Panc1 (cell line): Measurements from ENCODE around the gene PQBP1. TPM values are rescaled to one million over a fixed set of nuclear protein-coding genes. Genes with fewer than 3 reads are reported as not detected.
"Not testable (repeated sequence)": the region's sequence is repeated elsewhere in the genome, so short reads cannot be mapped to it uniquely, and the experiment has no call there.

ENCODE experiments used
- ATAC-seq: fragments of 200-7000 bp; cut with Tn5 transposase; 2 replicates; pipeline ENCODE4 v1.9.1; 2020; ENCODE audit warnings: mild to moderate bottlenecking, moderate library complexity
- BruUV-seq: library from RNA; stranded (reverse); fragments of 400-500 nt; replicated peaks from 2 replicates; lab custom pipeline; 2021; lab: Mats Ljungman, UMichigan
- CTCF ChIA-PET: fragments of 300-600 bp; sonication (Branson Sonifier 250); formaldehyde crosslinking; loops from one replicate; lab custom pipeline; 2022; ENCODE audit warnings: antibody characterized with exemption; lab: Charles Lee
- POLR2A ChIA-PET: fragments of 300-600 bp; sonication (Branson Sonifier 250); formaldehyde crosslinking; loops from one replicate; lab custom pipeline; 2022; ENCODE audit warnings: antibody characterized with exemption; lab: Charles Lee
- DNase-seq: peaks from one replicate; pipeline ENCODE4 v3.0.0-alpha.2; 2010; ENCODE audit warnings: low read depth, low spot score
- H3K27ac ChIP-seq: 2 replicates; pipeline ENCODE4 v1.5.1; 2011; ENCODE audit warnings: mild to moderate bottlenecking, low read length, inconsistent platforms
- H3K27me3 ChIP-seq: fragments of 200-500 bp; sonication (Bioruptor generic); 2 replicates; pipeline ENCODE4 v1.6.0; 2014; ENCODE audit warnings: low read length, inconsistent platforms; ENCODE audit not compliant: control insufficient read depth, insufficient read depth
- H3K36me3 ChIP-seq: fragments of 200-500 bp; sonication (Bioruptor generic); 2 replicates; pipeline ENCODE4 v1.5.1; 2014; ENCODE audit warnings: inconsistent platforms, mild to moderate bottlenecking, low read length, moderate library complexity; ENCODE audit not compliant: control insufficient read depth, insufficient read depth
- H3K4me1 ChIP-seq: 2 replicates; pipeline ENCODE4 v1.5.1; 2011; ENCODE audit warnings: inconsistent platforms, mild to moderate bottlenecking, low read length, moderate library complexity; ENCODE audit not compliant: control insufficient read depth, insufficient read depth
- H3K4me3 ChIP-seq, 2 experiments: 2 replicates each; pipeline ENCODE4 v1.5.1; 2011 to 2012; ENCODE audit warnings: low read depth in 2 of 2, low read length in 2 of 2, mild to moderate bottlenecking in 2 of 2, inconsistent platforms in 1 of 2, moderate library complexity in 1 of 2
- H3K9me3 ChIP-seq: fragments of 200-500 bp; sonication (Bioruptor generic); 2 replicates; pipeline ENCODE4 v1.5.1; 2014; ENCODE audit warnings: low read depth, mild to moderate bottlenecking, inconsistent platforms, low read length, moderate library complexity; ENCODE audit not compliant: control insufficient read depth, insufficient read depth
- CTCF ChIP-seq: fragments of 450-650 bp; IDR thresholded peaks from 2 replicates; pipeline ENCODE4 v1.5.1; 2017; ENCODE audit warnings: mild to moderate bottlenecking
- POLR2AphosphoS5 ChIP-seq: IDR thresholded peaks from 2 replicates; pipeline ENCODE4 v1.6.1; 2012; ENCODE audit warnings: mild to moderate bottlenecking, low read depth, low read length, moderate library complexity
- REST ChIP-seq, 2 experiments: IDR thresholded peaks; 2 replicates each; pipeline ENCODE4 v1.6.1; 2011 to 2012; ENCODE audit warnings: low read depth in 2 of 2, control low read depth in 1 of 2, low read length in 1 of 2, mild to moderate bottlenecking in 1 of 2, moderate library complexity in 1 of 2; ENCODE audit not compliant: insufficient read depth in 1 of 2
- SIN3A ChIP-seq: IDR thresholded peaks from 2 replicates; pipeline ENCODE4 v1.6.1; 2012; ENCODE audit warnings: low read depth, mild to moderate bottlenecking, low read length, moderate library complexity, borderline replicate concordance; ENCODE audit not compliant: insufficient read depth
- TCF7L2 ChIP-seq: IDR thresholded peaks from 2 replicates; pipeline ENCODE4 v1.6.1; 2011; ENCODE audit warnings: mild to moderate bottlenecking, low read depth, low read length, inconsistent platforms
- in situ Hi-C: cut with HindIII; loops from 2 replicates; pipeline ENCODE4 v1.10.0; 2016; ENCODE audit warnings: low sequenced_read_pairs, low pct_unique_long_range_greater_than_20kb
- intact Hi-C: fragments of 100-400 bp; cut with micrococcal nuclease; formaldehyde crosslinking; loops from one replicate; pipeline ENCODE4 v1.10.0; 2022; ENCODE audit not compliant: unreplicated experiment
- total RNA-seq: library from RNA; stranded (reverse); gene quantifications from one replicate; pipeline ENCODE4 v1.2.1, GENCODE V29; 2021; ENCODE audit not compliant: unreplicated experiment

PQBP1 gene
- total RNA-seq, 1 experiment from 2014 or later, result 136 TPM

GRCh38 chrX:48883729-48884128 is 14.0 kb upstream of the PQBP1 start:
- CTCF ChIA-PET, result no interaction called here
- ATAC-seq (peak; percentile 66), DNase-seq (no peak)

GRCh38 chrX:48886586-48886985 is 11.1 kb upstream of the PQBP1 start:
- H3K36me3 ChIP-seq, DNase-seq, POLR2A ChIA-PET, BruUV-seq, H3K27ac ChIP-seq, H3K4me1 ChIP-seq, ATAC-seq, H3K4me3 ChIP-seq, H3K27me3 ChIP-seq, intact Hi-C loops, H3K9me3 ChIP-seq, CTCF ChIA-PET, in situ Hi-C loops: not testable (repeated sequence)

More at GRCh38 chrX:48883729-48884128, 14.0 kb upstream of the PQBP1 start:
- POLR2A ChIA-PET, result no interaction called here
- in situ Hi-C loops, result no loop called here
- Histone ChIP-seq H3K4me3 (no peak overlapping the region), H3K4me1 (no peaks in the 10 kb centered on the region), H3K27me3 (no peaks in the 10 kb centered on the region), H3K9me3 (no peaks in the 10 kb centered on the region), H3K27ac (no peak overlapping the region), H3K36me3 (no peaks in the 10 kb centered on the region)
- intact Hi-C loops, result no loop called here
- BruUV-seq, result no TSS peak
- no peak for TF ChIP-seq POLR2AphosphoS5
- no peak for TF ChIP-seq CTCF
- TF ChIP-seq REST (IDR thresholded peaks at IDR 0.05; ENCODE audit: insufficient read depth in 1 of 2, low read depth in 2 of 2, low read length in 1 of 2), result no peak
- TF ChIP-seq TCF7L2, result no peak
- TF ChIP-seq SIN3A, result no peak

GRCh38 chrX:48890296-48890925 is 7.3 kb upstream of the PQBP1 start:
- DNase-seq (no peak), ATAC-seq (no peak)
- Histone ChIP-seq H3K36me3 (no peaks in the 10 kb centered on the region), H3K9me3 (no peaks in the 10 kb centered on the region), H3K4me3 (peak overlapping the region; percentile 49 to 59), H3K4me1 (no peaks in the 10 kb centered on the region), H3K27me3 (no peaks in the 10 kb centered on the region), H3K27ac (peak overlapping the region; percentile 65; the same call in 1 of the 2 replicates)
- ChIA-PET CTCF (no interaction called here), POLR2A (no interaction called here)
- in situ Hi-C loops (no loop called here), intact Hi-C loops (no loop called here)
- BruUV-seq, result no TSS peak
- TF ChIP-seq REST (IDR thresholded peaks at IDR 0.05; ENCODE audit: insufficient read depth in 1 of 2, low read depth in 2 of 2, low read length in 1 of 2) (no peak), TCF7L2 (no peak), SIN3A (no peak), CTCF (no peak)
